DMS114 treated with DMSO at 0.1 percent for 48 hours (cell line): ENCODE data around the gene LRPPRC.
A peak's percentile ranks its signal among the peaks of the same experiment; 100 is the strongest.
"Not testable (repeated sequence)": the region's sequence is repeated elsewhere in the genome, so short reads cannot be mapped to it uniquely, and the experiment has no call there.

Source experiments
- DNase-seq: peaks from one replicate; lab custom pipeline; 2025; ENCODE audit not compliant: unreplicated experiment; lab: John Stamatoyannopoulos, UW

The LRPPRC gene

DNA sequence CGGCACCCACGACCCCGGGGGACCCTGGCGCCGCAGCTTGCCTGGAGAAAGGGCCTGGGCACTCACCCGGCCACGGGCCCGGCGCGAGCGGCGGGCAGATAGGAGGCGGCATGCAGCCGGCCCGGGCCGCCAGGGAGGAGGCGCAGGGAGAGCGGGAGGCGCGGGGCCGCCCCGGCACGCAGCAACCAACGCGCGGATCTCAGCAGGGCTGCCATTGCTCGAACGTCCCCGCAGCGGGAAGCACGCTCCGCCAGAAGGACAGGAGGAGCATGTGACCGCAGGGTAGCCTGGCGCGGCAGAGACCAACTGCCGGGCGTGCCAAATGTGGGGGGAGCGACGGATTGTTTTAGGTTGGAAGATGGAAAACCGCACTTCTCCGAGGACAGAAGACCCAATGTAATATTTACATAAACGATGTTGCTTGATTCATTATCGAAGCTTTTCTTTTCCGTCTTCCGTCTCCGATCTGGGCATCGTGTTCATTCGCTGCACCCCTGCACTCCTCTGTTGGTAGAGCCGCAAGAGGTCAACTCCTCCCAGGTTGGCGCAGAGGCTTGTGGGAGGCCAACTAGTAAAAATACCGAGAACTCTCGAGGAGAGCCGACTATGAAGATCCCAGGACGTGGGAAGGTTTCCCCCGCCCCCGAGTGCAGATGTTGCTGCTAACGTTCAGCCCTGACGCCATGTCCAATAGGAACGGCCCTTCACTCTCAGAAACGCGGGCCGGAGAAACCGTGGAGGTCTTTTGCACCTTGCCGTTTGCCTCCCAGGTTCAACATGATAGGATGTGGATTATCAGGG, at the start of gene LRPPRC:
TSS of gene LRPPRC (minus strand) at position 257 of the 801 bp plus-strand sequence. CDS start at position 215, 42 bp downstream.
- peak; percentile 92 for DNase-seq

GRCh38 chr2:44045061-44045460, 49.3 kb upstream of the LRPPRC start:
- DNase-seq: no peak

GRCh38 chr2:44044281-44044720, 48.5 kb upstream of the LRPPRC start:
- peak; percentile 67 for DNase-seq

DNA sequence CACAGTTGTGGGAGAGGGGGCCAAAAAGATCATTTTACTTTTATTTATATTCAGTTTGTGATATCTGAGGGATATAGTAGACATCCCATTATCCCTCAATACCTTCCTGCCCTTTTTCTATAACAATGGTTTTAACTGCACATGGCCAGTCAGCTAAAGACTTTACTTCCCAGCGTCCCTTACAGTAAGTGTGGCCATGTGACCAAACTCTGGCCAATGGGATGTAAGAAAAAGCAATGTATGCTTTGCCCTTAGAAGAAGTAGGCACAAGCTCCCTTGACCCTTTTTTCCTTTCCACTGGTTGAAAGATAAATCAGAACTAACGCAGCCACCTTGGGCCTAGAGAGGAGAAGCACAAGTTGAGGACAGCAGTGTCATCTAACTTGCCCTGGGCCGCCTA, 44.6 kb upstream of the LRPPRC start:
- no peak for DNase-seq

GRCh38 chr2:44038277-44038676, 42.5 kb upstream of the LRPPRC start:
- no peak for DNase-seq

DNA sequence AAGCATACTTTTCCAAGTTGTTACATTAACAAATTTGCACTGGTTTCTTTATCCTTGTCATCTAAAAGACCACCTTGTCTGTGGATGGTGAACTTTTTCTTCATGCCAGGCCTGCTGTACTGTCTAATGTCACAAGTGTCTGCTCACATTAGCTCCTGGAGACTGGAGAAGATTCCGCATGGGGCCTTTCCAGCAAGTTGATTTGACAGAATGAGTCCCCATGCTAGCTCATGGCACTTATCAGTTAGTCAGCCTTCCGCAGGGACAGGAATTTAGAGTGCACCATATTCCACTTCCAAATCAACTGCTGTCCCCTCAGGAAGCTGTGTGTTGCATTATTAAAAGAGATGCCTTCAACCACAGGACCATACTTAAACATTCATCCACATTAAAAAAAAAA, 41.4 kb upstream of the LRPPRC start:
- DNase-seq: no peak

GRCh38 chr2:44033947-44034346, 38.2 kb upstream of the LRPPRC start:
- DNase-seq: no peak

DNA sequence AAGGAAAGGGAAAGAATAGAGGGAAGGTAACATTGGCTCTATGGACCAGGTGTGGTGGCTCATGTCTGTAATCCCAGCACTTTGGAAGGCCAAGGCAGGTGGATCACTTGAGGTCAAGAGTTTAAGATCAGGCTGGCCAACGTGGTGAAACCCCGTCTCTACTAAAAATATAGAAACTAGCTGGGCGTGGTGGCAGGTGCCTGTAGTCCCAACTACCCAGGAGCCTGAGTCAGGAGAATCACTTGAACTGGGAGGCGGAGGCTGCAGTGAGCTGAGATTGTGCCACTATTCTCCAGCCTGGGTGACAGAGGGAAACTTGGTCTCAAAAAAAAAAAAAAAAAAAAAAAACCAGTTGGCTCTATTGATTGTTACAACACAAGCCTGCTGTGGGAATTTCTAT, 31.3 kb upstream of the LRPPRC start:
- not testable (repeated sequence) for DNase-seq

GRCh38 chr2:44016282-44016681, 20.5 kb upstream of the LRPPRC start:
- no peak for DNase-seq

- no peak for DNase-seq
These were observed 19.4 kb upstream of the LRPPRC start for GRCh38 chr2:44015239-44015638.

DNA sequence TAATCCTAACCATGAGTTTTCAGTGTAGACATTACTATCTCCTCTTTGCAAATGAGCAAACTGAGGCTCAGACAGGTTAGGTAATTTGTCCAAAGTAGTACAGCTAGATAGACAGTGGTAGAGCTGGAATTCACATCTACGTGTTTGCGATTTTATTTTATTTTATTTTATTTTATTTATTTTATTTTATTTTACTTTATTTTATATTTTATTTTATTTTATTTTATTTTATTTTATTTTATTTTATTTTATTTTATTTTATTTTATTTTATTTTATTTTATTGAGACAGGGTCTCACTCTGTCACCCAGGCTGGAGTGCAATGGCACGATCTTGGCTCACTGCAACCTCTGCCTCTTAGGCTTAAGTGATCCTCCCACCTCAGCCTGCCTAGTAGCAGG, 17.4 kb upstream of the LRPPRC start:
- DNase-seq: not testable (repeated sequence)

DNA sequence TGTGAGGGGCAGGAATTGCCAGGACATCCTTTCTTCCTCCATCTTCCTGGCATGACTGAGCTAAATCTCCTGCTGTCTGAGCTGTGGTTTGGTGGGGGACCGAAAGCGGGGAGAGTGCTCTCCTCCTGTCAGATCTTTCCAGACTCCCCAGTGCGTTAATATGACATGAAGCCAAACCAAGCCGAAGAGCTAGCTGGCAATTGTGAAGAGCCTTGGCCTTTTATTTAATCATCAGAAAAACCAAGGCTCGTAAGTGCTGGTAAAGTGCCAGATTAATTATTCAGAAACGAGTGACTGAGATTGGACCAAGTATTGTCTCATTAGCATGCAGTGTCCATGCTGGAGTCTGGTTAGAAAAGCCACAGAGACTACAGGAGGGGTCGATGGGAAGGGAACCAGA, 14.5 kb upstream of the LRPPRC start:
- DNase-seq: no peak

DNA sequence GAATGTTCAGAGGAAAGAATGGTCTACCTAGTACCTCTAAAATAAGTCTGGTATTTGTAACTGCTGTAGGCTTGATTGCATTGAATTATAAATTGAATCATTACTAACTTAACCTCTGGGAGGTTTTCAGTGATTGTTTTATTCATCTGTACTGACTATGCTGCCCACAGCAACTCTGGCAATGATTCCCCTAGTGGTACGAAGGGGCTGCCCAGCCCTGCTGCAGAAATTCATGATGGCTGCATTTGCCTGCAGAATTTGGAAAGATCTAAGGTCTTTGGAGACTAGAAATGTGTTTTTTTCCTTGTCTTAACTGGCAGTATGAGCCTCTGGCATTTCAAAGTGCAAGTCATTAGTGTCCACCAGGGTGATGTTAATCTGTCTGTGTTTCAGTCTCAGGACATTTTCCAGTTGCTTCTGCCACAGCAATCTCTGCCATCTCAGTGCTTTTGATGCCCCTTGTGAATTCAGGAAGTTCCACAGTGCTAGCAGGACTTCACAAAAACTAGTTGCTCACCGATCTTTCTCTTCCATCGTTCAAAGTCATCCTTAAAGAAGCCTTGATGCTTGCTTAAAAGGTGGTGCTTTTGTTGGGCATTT, 13.4 kb upstream of the LRPPRC start:
- no peak for DNase-seq

DNA sequence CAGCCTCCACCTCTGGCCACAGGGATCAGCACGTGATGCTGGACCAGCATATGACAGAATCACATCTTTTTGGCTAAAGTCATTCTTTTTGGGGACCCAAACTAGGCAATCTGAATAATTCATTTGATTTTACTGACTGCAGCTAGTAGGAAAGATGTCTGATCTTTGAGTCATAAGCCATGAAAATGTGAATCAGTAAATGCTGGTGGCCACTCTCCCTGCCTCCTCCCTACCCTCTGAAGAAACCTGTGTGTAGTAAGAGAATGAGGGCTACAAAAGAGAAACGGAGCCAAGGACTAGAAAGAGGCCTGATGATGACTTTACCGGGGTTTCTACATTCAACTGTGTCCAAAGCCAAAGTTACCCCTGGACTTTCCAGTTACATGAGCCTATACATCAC, 10.1 kb upstream of the LRPPRC start:
- no peak for DNase-seq

DNA sequence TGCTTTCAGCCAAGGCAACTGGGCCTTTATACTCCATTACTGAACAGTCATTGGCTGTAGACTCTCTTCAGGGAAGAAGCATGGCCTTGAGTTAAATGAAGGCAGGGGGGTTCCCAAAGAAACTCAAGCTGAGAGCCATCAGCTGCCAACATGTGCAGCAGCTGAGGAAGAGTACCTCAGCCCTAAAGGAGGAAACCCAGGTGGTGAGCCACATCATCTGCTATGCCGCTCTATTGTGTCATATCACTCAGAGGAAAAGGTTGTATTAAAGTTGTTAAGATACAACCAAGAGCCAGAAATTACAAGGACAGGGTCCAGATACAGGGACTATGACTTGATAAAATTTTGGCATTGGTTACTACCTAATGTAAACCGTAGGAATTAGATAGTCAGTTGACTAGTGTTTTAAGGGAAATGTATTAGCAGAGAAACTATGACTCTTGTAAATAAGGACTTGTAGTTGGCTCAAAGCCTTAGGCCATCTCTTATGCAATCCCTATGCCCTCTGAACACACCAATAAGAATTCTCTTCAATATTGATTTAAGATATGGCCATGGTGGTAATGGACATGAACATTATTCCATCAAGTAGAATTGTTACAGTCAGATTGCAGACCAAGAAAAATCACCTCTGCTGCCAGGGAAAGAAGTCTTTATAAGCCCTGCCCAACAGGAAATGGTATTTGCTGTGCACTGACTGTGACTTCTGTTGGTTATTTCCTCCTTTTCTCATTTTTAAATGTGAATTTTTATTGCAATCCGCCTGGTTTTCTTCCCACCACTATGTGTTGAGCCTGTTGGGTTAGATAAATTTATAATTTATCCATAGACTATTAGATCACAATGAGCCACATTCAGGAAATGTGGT, 9.2 kb upstream of the LRPPRC start:
- no peak for DNase-seq

GRCh38 chr2:44001716-44002115, 5.9 kb upstream of the LRPPRC start:
- no peak for DNase-seq

DNA sequence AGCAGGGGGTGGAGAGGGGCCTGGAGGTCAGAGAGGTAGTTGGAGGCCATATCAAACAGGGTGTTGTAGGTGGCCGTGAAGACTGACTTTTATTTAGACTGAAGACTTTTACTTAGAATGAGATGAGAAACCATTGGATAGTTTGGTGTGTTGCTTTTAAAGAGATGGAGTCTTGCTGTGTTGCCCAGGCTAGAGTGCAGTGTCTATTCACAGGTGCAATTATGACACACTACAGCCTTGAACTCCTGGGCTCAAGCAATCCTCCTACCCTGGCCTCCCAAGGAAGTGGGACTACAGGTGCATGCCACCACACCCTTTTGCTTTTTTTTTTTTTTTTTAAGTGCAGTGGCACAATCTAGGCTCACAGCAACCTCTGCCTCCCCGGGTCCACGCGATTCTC, 2.5 kb upstream of the LRPPRC start:
- no peak for DNase-seq

- DNase-seq: no peak
These were observed 2.4 kb downstream of the LRPPRC start for GRCh38 chr2:43993437-43993836.

DNA sequence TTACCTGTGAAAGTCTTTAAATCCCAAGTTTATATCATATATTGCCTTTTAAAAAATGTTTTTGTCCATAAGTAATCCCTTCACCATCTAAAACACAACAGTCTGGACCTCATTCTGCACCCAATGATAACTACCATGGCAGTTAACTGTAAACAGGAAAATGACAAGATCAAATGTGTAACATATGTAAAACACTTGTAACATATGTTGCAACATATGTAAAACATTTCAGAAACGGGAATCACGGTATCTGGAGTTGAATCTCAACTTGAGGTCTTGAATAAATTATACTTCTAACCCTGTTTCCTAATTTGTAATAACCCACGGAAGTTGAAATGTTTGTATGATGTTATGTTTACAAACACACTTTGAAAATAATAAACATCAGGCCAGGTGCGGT, 6.2 kb downstream of the LRPPRC start:
- DNase-seq: no peak

DNA sequence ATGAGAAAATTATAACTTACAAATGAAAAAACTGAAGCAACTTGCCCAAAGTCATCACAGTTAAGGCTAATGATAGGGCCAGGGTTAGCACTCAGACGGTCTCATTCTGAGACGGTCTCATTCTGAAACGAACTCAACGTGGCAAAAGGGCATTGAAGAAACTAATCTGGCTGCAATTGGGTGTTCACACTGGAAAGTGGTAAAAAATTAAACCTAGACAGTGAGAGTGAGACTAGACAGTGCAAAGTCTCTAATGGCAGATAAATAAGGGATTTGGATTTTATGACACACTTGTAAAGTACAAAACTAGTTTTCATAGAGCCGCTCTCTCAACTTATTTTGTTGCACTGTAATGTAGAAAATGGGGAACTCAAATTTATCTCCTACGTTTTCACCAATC, 9.2 kb downstream of the LRPPRC start:
- no peak for DNase-seq

GRCh38 chr2:43985359-43985758, 10.4 kb downstream of the LRPPRC start:
- no peak for DNase-seq

- no peak for DNase-seq
These were observed 11.3 kb downstream of the LRPPRC start for GRCh38 chr2:43984533-43984932.
